SW 1271 (cell line): ENCODE results near the gene SMC4.

Experiments used
- DNase-seq, 2 experiments: peaks; one replicate each; lab custom pipeline; 2025; lab: John Stamatoyannopoulos, UW

The SMC4 gene

GRCh38 chr3:160394009-160394392 is 5.4 kb upstream of the SMC4 start:
- no peak for DNase-seq

GRCh38 chr3:160395297-160395696 is 4.2 kb upstream of the SMC4 start:
- peak in 1 of 2 experiments; percentile 35 for DNase-seq

GRCh38 chr3:160398820-160399124 is 678 bp upstream of the SMC4 start:
- DNase-seq, result no peak

- DNase-seq, result peak in 1 of 2 experiments; percentile 43
Measured at GRCh38 chr3:160400030-160400701, 716 bp downstream of the SMC4 start.

GRCh38 chr3:160400702-160401150 is 1.3 kb downstream of the SMC4 start:
- no peak for DNase-seq

- peak in 1 of 2 experiments; percentile 65 for DNase-seq
Measured at GRCh38 chr3:160401291-160402095, 2.0 kb downstream of the SMC4 start.

GRCh38 chr3:160402221-160403027 is 3.0 kb downstream of the SMC4 start:
- DNase-seq, result no peak

GRCh38 chr3:160403028-160403545 is 3.6 kb downstream of the SMC4 start:
- peak in 1 of 2 experiments; percentile 16 for DNase-seq

GRCh38 chr3:160403796-160404470 is 4.5 kb downstream of the SMC4 start:
- DNase-seq, result peak in 1 of 2 experiments; percentile 35

- no peak for DNase-seq
Measured at GRCh38 chr3:160409812-160410610, 10.6 kb downstream of the SMC4 start.

- DNase-seq, result no peak
Measured at GRCh38 chr3:160412477-160412876, 13.0 kb downstream of the SMC4 start.

GRCh38 chr3:160413613-160414248 is 14.3 kb downstream of the SMC4 start:
- peak; percentile 26 to 79 for DNase-seq

GRCh38 chr3:160417311-160417710 is 17.9 kb downstream of the SMC4 start:
- no peak for DNase-seq

GRCh38 chr3:160427832-160428424 is 28.5 kb downstream of the SMC4 start:
- no peak for DNase-seq

GRCh38 chr3:160434071-160434470 is 34.6 kb downstream of the SMC4 start:
- no peak for DNase-seq

GRCh38 chr3:160435095-160435494 is 35.6 kb downstream of the SMC4 start:
- no peak for DNase-seq

- DNase-seq, result no peak
Measured at GRCh38 chr3:160435747-160436146, 36.3 kb downstream of the SMC4 start.

- DNase-seq, result no peak
Measured at GRCh38 chr3:160437083-160437455, 37.6 kb downstream of the SMC4 start.

- DNase-seq, result no peak
Measured at GRCh38 chr3:160440687-160441086, 41.2 kb downstream of the SMC4 start.

- DNase-seq, result no peak
Measured at GRCh38 chr3:160444411-160444810, 45.0 kb downstream of the SMC4 start.
